Adrenal gland (tissue), 12 donors: ENCODE measurements around the gene TIMM17A. TPM values are rescaled to one million over a fixed set of nuclear protein-coding genes. Genes with fewer than 3 reads are reported as not detected.
A peak's percentile ranks its signal among the peaks of the same experiment; 100 is the strongest.

Experiments
- DNase-seq, 7 donors: peaks; one replicate each; pipeline ENCODE4 v3.0.0-alpha.2; 2019 to 2020
- H3K27ac ChIP-seq, 5 donors: fragments of 200-600 bp; sonication (generic) in 4 of 5; 1 replicate in 3 of 5; 2 replicates in 2 of 5; pipeline versions ENCODE4 v1.5.1 to v1.8.0; 2016 to 2020; ENCODE audit warnings: mild to moderate bottlenecking in 1 of 5
- H3K27me3 ChIP-seq: fragments of 200-600 bp; 2 replicates; pipeline ENCODE4 v1.8.0; 2021
- H3K36me3 ChIP-seq, 2 donors: fragments of 200-600 bp; replicated peaks in 1 of 2; 1 replicate in 1 of 2; 2 replicates in 1 of 2; pipeline versions ENCODE4 v1.5.1 to v1.8.0; 2018 to 2022
- H3K4me1 ChIP-seq, 2 donors: fragments of 200-600 bp; replicated peaks in 1 of 2; 1 replicate in 1 of 2; 2 replicates in 1 of 2; pipeline versions ENCODE4 v1.5.1 to v1.8.0; 2018 to 2021
- H3K4me3 ChIP-seq, 4 donors: fragments of 200-600 bp; sonication (generic) in 3 of 4; one replicate each; pipeline ENCODE4 v1.5.1; 2016 to 2018
- H3K9me3 ChIP-seq, 3 donors: fragments of 200-600 bp; sonication (generic) in 1 of 3; replicated peaks in 1 of 3; 1 replicate in 2 of 3; 2 replicates in 1 of 3; pipeline versions ENCODE4 v1.5.1 to v1.8.0; 2016 to 2021
- CTCF ChIP-seq, 6 experiments: fragments of 450-650 bp in 4 of 6; fragments of 200-600 bp in 2 of 6; sonication (generic) in 1 of 6; IDR thresholded peaks; 1 replicate in 5 of 6; 2 replicates in 1 of 6; pipeline versions ENCODE4 v1.5.1 to v1.8.0; 2016 to 2021; ENCODE audit warnings: antibody characterized with exemption in 6 of 6, mild to moderate bottlenecking in 2 of 6, moderate library complexity in 1 of 6
- POLR2A ChIP-seq, 2 donors: fragments of 450-650 bp; IDR thresholded peaks; one replicate each; pipeline ENCODE4 v1.6.1; 2017; ENCODE audit warnings: antibody characterized with exemption in 2 of 2, mild to moderate bottlenecking in 2 of 2, moderate library complexity in 1 of 2
- WGBS, 4 donors: extraction: QIAGEN DNeasy Blood & Tissue Kit in 2 of 4; methylation state at CpG; one replicate each; pipeline versions ENCODE4 v1.1.5 to v1.1.7; 2013 to 2017; 5-methylcytosine and 5-hydroxymethylcytosine counted together
- intact Hi-C, 2 donors: fragments of 100-400 bp; cut with DNase I; formaldehyde crosslinking; loops; one replicate each; pipeline versions ENCODE4 v1.14.1 to v1.15.0; 2022 to 2023
- polyA plus RNA-seq, 3 donors: library from polyadenylated mRNA; stranded (reverse); fragments of 200-250 nt in 2 of 3; fragments of 350-450 nt in 1 of 3; fragmentation: Illumina TruSeq in 1 of 3; extraction: RNeasy Lipid Tissue Mini Kit (QIAGEN cat#74804) in 1 of 3; gene quantifications; one replicate each; pipeline ENCODE4 v1.2.3, GENCODE V29; 2013 to 2014
- total RNA-seq, 9 donors: library from RNA; depleted of rRNA in 4 of 9; stranded (reverse); fragments of >200 nt in 4 of 9; fragments of 120-200 nt in 1 of 9; fragmentation: NEBNext Ultra II Directional in 1 of 9; extraction: Animal tissue kit (Norgen Biotek cat#: 25700) in 1 of 9; gene quantifications; one replicate each; pipeline versions ENCODE4 v1.1.0 to v1.2.4, GENCODE V29; 2013 to 2023
- donor health status: healthy with polysubstance abuse.
- donor health status: Bipolar disorder and iron deficiency.
- donor health status: DM: yes; HTN: yes; CAD: no.
- donor health status: DM: no; HTN: no; CAD: no.
- donor health status: DM: no; HTN: no; CAD: no.
- donor health status: DM: yes; HTN: yes; CAD: no.

TIMM17A gene
- total and polyA plus RNA-seq, 12 donors = 26.3 to 178 (median 47.6) TPM

GRCh38 chr1:201964261-201964660, 9.0 kb downstream of the TIMM17A start:
- no peak for DNase-seq
- WGBS, 4 donors = 89 to 100% (median 93%) methylated on average over 1 of the region's 1 CpG
- intact Hi-C loops = no loop called here
- H3K27me3 ChIP-seq = no peaks in the 10 kb centered on the region
- H3K4me3 ChIP-seq = no peak overlapping the region
- no peak overlapping the region for H3K27ac ChIP-seq
- no peaks in the 10 kb centered on the region for H3K9me3 ChIP-seq
- TF ChIP-seq CTCF (IDR thresholded peaks at IDR 0.05) (no peak), POLR2A (IDR thresholded peaks at IDR 0.05) (no peak)
- H3K4me1 ChIP-seq = peaks cover 13 to 20% of the 10 kb centered on the region in 2 donors
- H3K36me3 ChIP-seq = peaks cover 0 to 88% of the 10 kb centered on the region in 2 donors

GRCh38 chr1:201966171-201966570, 10.9 kb downstream of the TIMM17A start:
- DNase-seq = no peak
- WGBS, 4 donors = 84 to 94% (median 90%) methylated on average over 5 of the region's 5 CpGs
- no peak for TF ChIP-seq POLR2A (IDR thresholded peaks at IDR 0.05)
- no peak for TF ChIP-seq CTCF (IDR thresholded peaks at IDR 0.05)
- H3K4me3 ChIP-seq = no peak overlapping the region
- intact Hi-C loops = no loop called here
- H3K27me3 ChIP-seq = no peaks in the 10 kb centered on the region
- peaks cover 13 to 20% of the 10 kb centered on the region in 2 donors for H3K4me1 ChIP-seq
- peak overlapping the region in 2 of 5 donors; percentile 25 to 50 for H3K27ac ChIP-seq
- peaks cover 0 to 88% of the 10 kb centered on the region in 2 donors for H3K36me3 ChIP-seq
- H3K9me3 ChIP-seq = no peaks in the 10 kb centered on the region

- Histone ChIP-seq H3K27me3 (no peaks in the 10 kb centered on the region), H3K4me1 (peaks cover 13 to 20% of the 10 kb centered on the region in 2 donors), H3K9me3 (no peaks in the 10 kb centered on the region), H3K36me3 (peaks cover 0 to 66% of the 10 kb centered on the region in 2 donors), H3K4me3 (no peak overlapping the region), H3K27ac (no peak overlapping the region)
- 87 to 91% (median 88%) methylated on average over 16 of the region's 16 CpGs for WGBS, 4 donors
- no peak for DNase-seq
- TF ChIP-seq POLR2A (IDR thresholded peaks at IDR 0.05) = no peak
- no peak for TF ChIP-seq CTCF (IDR thresholded peaks at IDR 0.05)
- intact Hi-C loops = loop anchor here in 1 of 2 donors (2.0 kb wide), 1 partner anchor 74 kb away; no protein-coding TSS in a partner anchor
Measured at GRCh38 chr1:201968202-201968925, 13.1 kb downstream of the TIMM17A start.

GRCh38 chr1:201970334-201971159, 15.2 kb downstream of the TIMM17A start:
- H3K27me3 ChIP-seq = no peaks in the 10 kb centered on the region
- H3K9me3 ChIP-seq = no peaks in the 10 kb centered on the region
- peaks cover 0 to 44% of the 10 kb centered on the region in 2 donors for H3K36me3 ChIP-seq
- WGBS, 4 donors = 52 to 56% (median 54%) methylated on average over 9 of the region's 9 CpGs
- no peak overlapping the region for H3K27ac ChIP-seq
- intact Hi-C loops = no loop called here
- H3K4me3 ChIP-seq = no peak overlapping the region
- TF ChIP-seq POLR2A (IDR thresholded peaks at IDR 0.05) (no peak), CTCF (IDR thresholded peaks at IDR 0.05) (no peak)
- peak in 2 of 7 donors; percentile 36 to 45 for DNase-seq
- peaks cover 11 to 14% of the 10 kb centered on the region in 2 donors for H3K4me1 ChIP-seq
